ENCODE data around the gene EML3.
A peak's percentile ranks its signal among the peaks of the same experiment; 100 is the strongest.
"Not testable (repeated sequence)": the region's sequence is repeated elsewhere in the genome, so short reads cannot be mapped to it uniquely, and the experiment has no call there.

Gene EML3

GRCh38 chr11:62612366-62613290, at the start of gene EML3, which contains the start of gene ROM1:
EML3 (minus strand) TSS chr11:62612775; CDS start chr11:62612457, 318 bp downstream.
ROM1 (plus strand) TSS chr11:62613257; CDS start chr11:62613282, 25 bp downstream.
- DNase-seq (ENCODE audit: low read depth), result peak; percentile 79

GRCh38 chr11:62656796-62657429, 44.3 kb upstream of the EML3 start:
- DNase-seq (ENCODE audit: low read depth), result no peak

- no peak for DNase-seq (ENCODE audit: low read depth)
Observed at GRCh38 chr11:62654297-62654696, 41.7 kb upstream of the EML3 start.

GRCh38 chr11:62652161-62653006, 39.8 kb upstream of the EML3 start:
- DNase-seq (ENCODE audit: low read depth), result peak; percentile 61

GRCh38 chr11:62650283-62650682, 37.7 kb upstream of the EML3 start:
- DNase-seq (ENCODE audit: low read depth), result not testable (repeated sequence)

GRCh38 chr11:62649486-62649885, 36.9 kb upstream of the EML3 start:
- DNase-seq (ENCODE audit: low read depth), result no peak

GRCh38 chr11:62648967-62649364, 36.4 kb upstream of the EML3 start:
- DNase-seq (ENCODE audit: low read depth), result no peak

- DNase-seq (ENCODE audit: low read depth), result no peak
Observed at GRCh38 chr11:62648185-62648966, 35.8 kb upstream of the EML3 start.

- DNase-seq (ENCODE audit: low read depth), result no peak
Observed at GRCh38 chr11:62647609-62648005, 35.0 kb upstream of the EML3 start.

- DNase-seq (ENCODE audit: low read depth), result no peak
Observed at GRCh38 chr11:62646825-62647608, 34.4 kb upstream of the EML3 start.

GRCh38 chr11:62645946-62646824, 33.6 kb upstream of the EML3 start, which contains the start of gene GANAB:
GANAB (minus strand) TSS chr11:62646613; CDS start chr11:62646599, 14 bp downstream.
- DNase-seq (ENCODE audit: low read depth), result peak; percentile 98

GRCh38 chr11:62645671-62645945, 33.0 kb upstream of the EML3 start:
- DNase-seq (ENCODE audit: low read depth), result no peak

- DNase-seq (ENCODE audit: low read depth), result no peak
Observed at GRCh38 chr11:62644220-62644619, 31.6 kb upstream of the EML3 start.

GRCh38 chr11:62632492-62632891, 19.9 kb upstream of the EML3 start:
- DNase-seq (ENCODE audit: low read depth), result no peak

- no peak for DNase-seq (ENCODE audit: low read depth)
Observed at GRCh38 chr11:62627713-62628112, 15.1 kb upstream of the EML3 start.

- no peak for DNase-seq (ENCODE audit: low read depth)
Observed at GRCh38 chr11:62622476-62623089, 10.0 kb upstream of the EML3 start.

GRCh38 chr11:62621567-62622470, 9.2 kb upstream of the EML3 start, which contains the start of gene B3GAT3:
B3GAT3 (minus strand) TSS chr11:62621986; CDS start chr11:62621947, 39 bp downstream.
- peak; percentile 97 for DNase-seq (ENCODE audit: low read depth)

GRCh38 chr11:62621027-62621566, 8.5 kb upstream of the EML3 start:
- DNase-seq (ENCODE audit: low read depth), result no peak
